Type B pancreatic cell (in vitro differentiated cells): ENCODE data around the gene TNFRSF8. TPM values are rescaled to one million over a fixed set of nuclear protein-coding genes. Genes with fewer than 3 reads are reported as not detected.

ENCODE experiments used
- DNase-seq: peaks from one replicate; pipeline ENCODE4 v3.0.0; 2021; ENCODE audit warnings: mixed read lengths; ENCODE audit not compliant: unreplicated experiment; ENCODE audit errors: extremely low spot score
- H3K27ac Mint-ChIP-seq: 2 replicates; pipeline ENCODE4 v1.8.0; 2021; ENCODE audit warnings: mild to moderate bottlenecking, mixed read lengths
- H3K27me3 Mint-ChIP-seq: 2 replicates; pipeline ENCODE4 v1.8.0; 2021; ENCODE audit warnings: mixed read lengths
- H3K36me3 Mint-ChIP-seq: 2 replicates; pipeline ENCODE4 v1.8.0; 2021; ENCODE audit warnings: mixed read lengths
- H3K4me1 Mint-ChIP-seq: one replicate; pipeline ENCODE4 v1.8.0; 2021; ENCODE audit warnings: mixed read lengths; ENCODE audit not compliant: unreplicated experiment
- H3K4me3 Mint-ChIP-seq: 2 replicates; pipeline ENCODE4 v1.8.0; 2021; ENCODE audit warnings: mild to moderate bottlenecking, mixed read lengths
- H3K9me3 Mint-ChIP-seq: 2 replicates; pipeline ENCODE4 v1.8.0; 2021; ENCODE audit warnings: mixed read lengths
- total RNA-seq: library from RNA; stranded (reverse); gene quantifications from 2 replicates; pipeline ENCODE4 v1.2.1, GENCODE V29; 2021; ENCODE audit warnings: low replicate concordance
- TF ChIP-seq, protein P1 (sequence below): fragments of 200-600 bp; sonication (generic); conservative IDR thresholded peaks from 2 replicates; pipeline ENCODE4 v1.5.0; 2021; ENCODE audit warnings: antibody characterized with exemption, mild to moderate bottlenecking

Gene TNFRSF8
- total RNA-seq, 1 donor from 2014 or later = 0.07 TPM

DNA sequence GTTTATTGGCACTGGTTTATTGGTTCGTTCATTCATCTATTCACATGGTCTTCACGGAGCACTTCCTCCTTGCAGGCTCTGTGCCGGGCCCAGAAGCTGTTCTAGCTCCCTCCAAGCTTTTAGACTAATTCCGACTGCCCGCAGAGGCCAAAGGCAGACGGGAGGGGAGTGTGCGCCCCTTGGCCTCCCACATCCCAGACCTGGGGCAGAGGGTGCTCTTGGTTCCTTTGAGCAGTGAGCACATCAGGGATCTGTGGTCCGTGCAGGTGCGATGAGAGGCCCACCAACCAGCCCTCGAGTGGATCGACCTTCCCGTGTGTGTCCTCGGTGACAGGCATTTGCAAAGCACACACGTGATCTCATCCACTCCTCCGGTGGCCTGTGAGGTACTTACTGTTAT, 65.0 kb downstream of the TNFRSF8 start:
- no peaks in the 10 kb centered on the region for H3K36me3 Mint-ChIP-seq
- H3K4me1 Mint-ChIP-seq = peaks cover 15% of the 10 kb centered on the region
- DNase-seq = no peak
- H3K27ac Mint-ChIP-seq = no peak overlapping the region
- no peak overlapping the region for H3K4me3 Mint-ChIP-seq
- H3K9me3 Mint-ChIP-seq = no peaks in the 10 kb centered on the region
- H3K27me3 Mint-ChIP-seq = peaks cover 8% of the 10 kb centered on the region
- TF ChIP-seq, protein P1, sequence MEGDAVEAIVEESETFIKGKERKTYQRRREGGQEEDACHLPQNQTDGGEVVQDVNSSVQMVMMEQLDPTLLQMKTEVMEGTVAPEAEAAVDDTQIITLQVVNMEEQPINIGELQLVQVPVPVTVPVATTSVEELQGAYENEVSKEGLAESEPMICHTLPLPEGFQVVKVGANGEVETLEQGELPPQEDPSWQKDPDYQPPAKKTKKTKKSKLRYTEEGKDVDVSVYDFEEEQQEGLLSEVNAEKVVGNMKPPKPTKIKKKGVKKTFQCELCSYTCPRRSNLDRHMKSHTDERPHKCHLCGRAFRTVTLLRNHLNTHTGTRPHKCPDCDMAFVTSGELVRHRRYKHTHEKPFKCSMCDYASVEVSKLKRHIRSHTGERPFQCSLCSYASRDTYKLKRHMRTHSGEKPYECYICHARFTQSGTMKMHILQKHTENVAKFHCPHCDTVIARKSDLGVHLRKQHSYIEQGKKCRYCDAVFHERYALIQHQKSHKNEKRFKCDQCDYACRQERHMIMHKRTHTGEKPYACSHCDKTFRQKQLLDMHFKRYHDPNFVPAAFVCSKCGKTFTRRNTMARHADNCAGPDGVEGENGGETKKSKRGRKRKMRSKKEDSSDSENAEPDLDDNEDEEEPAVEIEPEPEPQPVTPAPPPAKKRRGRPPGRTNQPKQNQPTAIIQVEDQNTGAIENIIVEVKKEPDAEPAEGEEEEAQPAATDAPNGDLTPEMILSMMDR = no peak

DNA sequence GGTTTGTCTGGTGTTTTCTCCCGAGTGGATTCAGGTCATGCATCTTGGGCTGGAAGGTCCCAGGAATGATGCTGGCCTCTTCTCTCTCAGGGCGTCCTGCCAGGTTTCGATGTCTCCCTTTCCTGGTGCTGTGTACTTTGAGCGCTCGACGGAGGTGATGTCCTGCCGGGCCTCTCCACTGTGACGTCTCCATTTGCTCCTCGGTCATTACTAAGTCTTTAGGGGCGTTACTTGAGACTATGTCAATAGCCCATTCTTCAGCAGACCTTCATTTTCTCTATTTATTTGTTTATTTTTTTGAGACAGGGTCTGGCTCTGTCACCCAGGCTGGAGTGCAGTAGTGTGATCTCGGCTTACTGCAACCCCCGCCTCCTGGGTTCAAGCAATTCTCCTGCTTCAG, 66.5 kb downstream of the TNFRSF8 start:
- H3K36me3 Mint-ChIP-seq = no peaks in the 10 kb centered on the region
- no peak for DNase-seq
- H3K27ac Mint-ChIP-seq = no peak overlapping the region
- peaks cover 8% of the 10 kb centered on the region for H3K27me3 Mint-ChIP-seq
- H3K4me3 Mint-ChIP-seq = no peak overlapping the region
- peaks cover 21% of the 10 kb centered on the region for H3K4me1 Mint-ChIP-seq
- TF ChIP-seq, protein P1 = no peak
- no peaks in the 10 kb centered on the region for H3K9me3 Mint-ChIP-seq

DNA sequence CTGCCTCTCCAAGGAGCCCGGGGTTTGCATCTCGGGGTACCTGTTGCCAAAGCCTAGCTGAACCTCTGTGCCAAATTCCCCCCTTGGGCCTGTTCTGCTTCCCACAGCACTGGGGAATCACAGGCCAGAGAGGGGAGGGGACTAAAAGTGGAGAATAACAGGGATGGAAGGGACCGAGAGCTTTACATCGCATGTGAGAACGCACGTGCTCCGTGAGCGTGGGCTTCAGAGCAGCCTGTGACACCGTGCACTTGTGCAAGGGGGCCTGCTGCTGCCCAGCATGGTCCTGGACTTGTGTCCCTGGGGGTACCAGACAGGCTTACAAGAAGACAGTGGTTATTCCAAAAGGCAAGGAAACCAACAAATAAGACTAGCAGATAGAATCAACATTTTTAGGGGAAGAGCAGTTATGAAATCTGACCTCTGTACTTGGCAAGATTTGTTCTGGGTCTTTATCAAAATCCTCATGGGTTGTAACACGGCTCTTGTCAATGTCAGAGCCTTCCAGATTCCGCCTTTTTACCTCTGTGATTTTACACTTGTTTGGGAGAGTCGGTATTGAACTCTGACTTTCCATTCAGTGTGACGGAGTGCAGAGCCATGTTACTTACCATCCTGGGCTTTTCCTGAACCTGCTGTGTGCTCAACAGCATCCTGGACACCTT, 67.5 kb downstream of the TNFRSF8 start:
- H3K27me3 Mint-ChIP-seq = peaks cover 2% of the 10 kb centered on the region
- H3K36me3 Mint-ChIP-seq = no peaks in the 10 kb centered on the region
- H3K27ac Mint-ChIP-seq = no peak overlapping the region
- H3K4me3 Mint-ChIP-seq = no peak overlapping the region
- H3K4me1 Mint-ChIP-seq = peaks cover 21% of the 10 kb centered on the region
- DNase-seq = no peak
- no peaks in the 10 kb centered on the region for H3K9me3 Mint-ChIP-seq
- TF ChIP-seq, protein P1 = no peak

DNA sequence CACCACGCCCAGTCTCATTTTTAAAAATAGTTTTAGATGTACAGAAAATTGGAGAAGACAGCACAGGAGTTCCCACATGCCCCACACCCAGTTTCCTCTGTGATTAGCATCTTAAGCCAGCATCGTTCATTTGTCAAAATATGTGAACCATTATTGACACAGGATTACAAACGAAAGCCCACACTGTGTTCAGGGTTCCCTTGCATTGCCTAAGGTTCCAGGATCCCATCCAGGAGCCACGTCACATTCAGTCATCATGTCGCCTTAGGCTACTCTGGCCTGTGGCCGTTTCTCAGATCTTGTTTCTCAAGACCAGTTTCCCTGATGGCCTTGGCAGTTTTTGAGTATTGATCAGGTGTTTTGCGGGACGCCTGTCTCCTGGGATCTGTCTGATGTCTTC, 69.0 kb downstream of the TNFRSF8 start:
- no peak overlapping the region for H3K27ac Mint-ChIP-seq
- no peaks in the 10 kb centered on the region for H3K9me3 Mint-ChIP-seq
- no peak for DNase-seq
- no peaks in the 10 kb centered on the region for H3K36me3 Mint-ChIP-seq
- peaks cover 21% of the 10 kb centered on the region for H3K4me1 Mint-ChIP-seq
- no peak overlapping the region for H3K4me3 Mint-ChIP-seq
- H3K27me3 Mint-ChIP-seq = no peaks in the 10 kb centered on the region
- TF ChIP-seq, protein P1 = no peak

DNA sequence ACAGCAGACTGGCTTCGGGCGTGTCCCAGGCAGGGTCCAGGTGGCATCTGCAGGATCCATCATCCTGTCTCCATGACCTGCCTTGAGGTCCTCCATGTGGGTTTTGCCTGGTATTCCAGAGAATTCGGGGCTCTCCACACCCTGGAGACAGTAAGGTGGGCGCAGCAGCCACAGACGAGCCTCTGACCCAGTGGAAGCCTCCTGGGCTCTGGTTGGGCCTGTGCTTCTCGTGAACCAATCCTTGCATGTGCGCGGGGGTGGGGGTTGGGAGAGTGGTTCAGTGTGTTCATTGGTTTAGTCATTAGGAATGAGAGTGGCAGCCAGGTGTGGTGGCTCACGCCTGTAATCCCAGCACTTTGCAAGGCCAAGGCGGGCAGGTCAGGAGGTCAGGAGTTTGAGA, 71.6 kb downstream of the TNFRSF8 start:
- no peak overlapping the region for H3K27ac Mint-ChIP-seq
- peaks cover 6% of the 10 kb centered on the region for H3K27me3 Mint-ChIP-seq
- H3K4me1 Mint-ChIP-seq = peaks cover 21% of the 10 kb centered on the region
- no peak for DNase-seq
- TF ChIP-seq, protein P1 = no peak
- no peaks in the 10 kb centered on the region for H3K36me3 Mint-ChIP-seq
- no peaks in the 10 kb centered on the region for H3K9me3 Mint-ChIP-seq
- H3K4me3 Mint-ChIP-seq = no peak overlapping the region

DNA sequence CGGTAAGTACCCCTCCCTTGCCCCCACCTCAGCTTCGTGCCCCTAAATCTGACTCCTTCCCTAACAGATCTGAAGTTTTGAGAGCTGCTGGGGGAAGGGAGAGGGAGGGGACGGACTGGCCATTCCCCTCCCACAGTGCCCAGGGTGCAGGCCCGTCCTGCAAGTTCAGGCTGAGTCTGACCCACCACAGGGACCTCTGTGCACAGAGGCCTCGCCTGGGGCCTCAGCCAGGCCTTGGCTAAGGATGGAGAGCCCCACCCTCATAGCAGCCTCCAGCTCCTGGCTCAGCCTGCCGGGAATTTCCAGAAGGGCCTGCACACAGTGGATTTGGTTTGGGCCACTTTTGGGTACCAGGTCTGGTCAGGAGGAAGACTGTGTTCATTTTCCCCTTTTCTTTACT, 72.5 kb downstream of the TNFRSF8 start:
- DNase-seq = no peak
- Mint-ChIP-seq H3K27ac (no peak overlapping the region), H3K4me1 (peaks cover 12% of the 10 kb centered on the region), H3K27me3 (peaks cover 6% of the 10 kb centered on the region), H3K4me3 (no peak overlapping the region), H3K9me3 (no peaks in the 10 kb centered on the region), H3K36me3 (no peaks in the 10 kb centered on the region)
- TF ChIP-seq, protein P1 = no peak
